Measurements from ENCODE around the gene FOXD4. TPM values are rescaled to one million over a fixed set of nuclear protein-coding genes. Genes with fewer than 3 reads are reported as not detected.
A peak's percentile ranks its signal among the peaks of the same experiment; 100 is the strongest.
"Not testable (repeated sequence)": the region's sequence is repeated elsewhere in the genome, so short reads cannot be mapped to it uniquely, and the experiment has no call there.

FOXD4 gene
- total RNA-seq, 1 donor: 0.36 TPM

DNA sequence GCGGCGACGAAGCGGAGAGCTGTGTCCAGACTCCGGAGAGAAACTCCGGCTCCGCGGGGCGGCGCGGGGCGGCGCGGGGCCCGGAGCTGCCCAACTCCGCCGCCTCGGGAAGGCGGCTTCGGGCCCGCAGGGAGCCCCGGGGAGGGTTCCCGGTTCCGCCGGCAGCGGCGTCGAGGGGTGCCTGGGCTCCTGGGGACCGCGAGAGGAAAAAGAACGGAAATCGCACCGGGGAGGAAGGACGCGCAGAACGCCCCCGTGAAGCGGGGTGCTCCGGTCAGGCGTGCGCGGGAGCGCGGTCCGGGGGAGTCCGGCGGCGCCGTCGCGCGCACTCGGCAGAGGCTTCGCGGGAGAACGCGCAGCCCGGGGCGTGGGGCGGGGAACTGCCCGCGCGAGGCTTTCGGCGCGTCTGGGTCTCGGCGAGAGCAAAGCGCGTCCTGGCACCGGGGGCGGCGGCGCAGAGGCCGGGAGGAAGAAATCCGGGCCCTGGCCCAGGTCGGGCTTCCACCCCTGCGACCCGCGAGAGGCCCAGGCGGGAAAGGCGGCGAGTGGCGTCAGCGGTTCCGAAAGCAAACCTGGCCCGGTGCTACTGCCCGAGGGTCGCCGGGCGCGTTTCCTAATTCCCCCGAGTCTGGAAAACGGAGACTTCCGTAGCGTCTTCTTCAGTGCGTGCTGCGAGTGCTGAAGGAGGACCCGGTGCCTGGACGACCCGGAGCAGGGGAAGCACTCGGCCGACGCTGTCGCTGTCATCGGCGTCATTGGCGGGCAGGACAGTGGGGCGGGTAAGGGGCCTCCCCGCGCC is 4.5 kb downstream of the FOXD4 start:
- H3K79me2 ChIP-seq (ENCODE audit: insufficient read depth, low read length); H2AFZ ChIP-seq (ENCODE audit: low read length); H3K36me3 ChIP-seq (ENCODE audit: insufficient read depth, low read length); H4K20me1 ChIP-seq (ENCODE audit: insufficient read depth, low read length); H3K27ac ChIP-seq (ENCODE audit: low read depth, low read length); H3K4me1 ChIP-seq (ENCODE audit: insufficient read depth, low read length); H3K9me3 ChIP-seq (ENCODE audit: low read depth, low read length): not testable (repeated sequence)
- peaks cover 51% of the 10 kb centered on the region for H3K27me3 ChIP-seq (ENCODE audit: insufficient read depth, low read length)
- peak overlapping the region; percentile 70 for H3K4me2 ChIP-seq (ENCODE audit: insufficient read depth, low read length)
- DNase-seq (ENCODE audit: insufficient read length, low spot score, missing footprints): peak; percentile 51
- peak overlapping the region; percentile 46 for H3K4me3 ChIP-seq (ENCODE audit: insufficient read depth, low read length)

- DNase-seq (ENCODE audit: insufficient read length, low spot score, missing footprints); H3K27ac ChIP-seq (ENCODE audit: low read depth, low read length); H3K4me2 ChIP-seq (ENCODE audit: insufficient read depth, low read length); H4K20me1 ChIP-seq (ENCODE audit: insufficient read depth, low read length); H2AFZ ChIP-seq (ENCODE audit: low read length); H3K9me3 ChIP-seq (ENCODE audit: low read depth, low read length); H3K4me1 ChIP-seq (ENCODE audit: insufficient read depth, low read length); H3K79me2 ChIP-seq (ENCODE audit: insufficient read depth, low read length); H3K36me3 ChIP-seq (ENCODE audit: insufficient read depth, low read length); H3K4me3 ChIP-seq (ENCODE audit: insufficient read depth, low read length): not testable (repeated sequence)
- H3K27me3 ChIP-seq (ENCODE audit: insufficient read depth, low read length): peaks cover 46% of the 10 kb centered on the region
Measured at GRCh38 chr9:112589-113467, 5.4 kb downstream of the FOXD4 start.

- not testable (repeated sequence) for H3K4me2 ChIP-seq (ENCODE audit: insufficient read depth, low read length); H3K9me3 ChIP-seq (ENCODE audit: low read depth, low read length); H3K4me1 ChIP-seq (ENCODE audit: insufficient read depth, low read length); H3K4me3 ChIP-seq (ENCODE audit: insufficient read depth, low read length); H3K27ac ChIP-seq (ENCODE audit: low read depth, low read length); H2AFZ ChIP-seq (ENCODE audit: low read length); H3K36me3 ChIP-seq (ENCODE audit: insufficient read depth, low read length); H4K20me1 ChIP-seq (ENCODE audit: insufficient read depth, low read length); H3K79me2 ChIP-seq (ENCODE audit: insufficient read depth, low read length); DNase-seq (ENCODE audit: insufficient read length, low spot score, missing footprints)
- peaks cover 34% of the 10 kb centered on the region for H3K27me3 ChIP-seq (ENCODE audit: insufficient read depth, low read length)
Measured at GRCh38 chr9:110672-111071, 7.5 kb downstream of the FOXD4 start.

DNA sequence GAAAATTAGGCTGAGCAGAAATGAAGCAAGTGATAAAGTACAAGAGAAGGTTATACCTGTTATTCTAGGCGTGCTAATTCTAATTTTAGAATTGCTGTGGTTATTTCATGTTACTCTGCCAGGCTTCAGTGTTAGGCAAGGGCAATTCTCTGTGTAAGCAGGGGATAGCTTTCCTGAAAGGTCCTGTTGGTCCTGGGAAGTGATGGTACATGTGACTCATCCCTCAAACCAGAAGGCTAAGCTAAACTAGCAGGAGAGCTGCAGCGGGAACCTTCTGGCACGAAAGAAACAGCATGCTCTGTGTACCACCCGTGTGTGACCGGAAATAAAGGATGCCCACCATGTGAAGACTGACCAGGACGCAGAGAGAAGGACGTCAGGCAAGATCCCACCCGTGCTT is 8.7 kb downstream of the FOXD4 start:
- H3K4me1 ChIP-seq (ENCODE audit: insufficient read depth, low read length); DNase-seq (ENCODE audit: insufficient read length, low spot score, missing footprints); H3K4me2 ChIP-seq (ENCODE audit: insufficient read depth, low read length); H2AFZ ChIP-seq (ENCODE audit: low read length); H3K36me3 ChIP-seq (ENCODE audit: insufficient read depth, low read length); H3K4me3 ChIP-seq (ENCODE audit: insufficient read depth, low read length); H3K79me2 ChIP-seq (ENCODE audit: insufficient read depth, low read length); H3K27ac ChIP-seq (ENCODE audit: low read depth, low read length); H4K20me1 ChIP-seq (ENCODE audit: insufficient read depth, low read length); H3K9me3 ChIP-seq (ENCODE audit: low read depth, low read length): not testable (repeated sequence)
- peaks cover 27% of the 10 kb centered on the region for H3K27me3 ChIP-seq (ENCODE audit: insufficient read depth, low read length)

- not testable (repeated sequence) for H3K4me1 ChIP-seq (ENCODE audit: insufficient read depth, low read length); H3K79me2 ChIP-seq (ENCODE audit: insufficient read depth, low read length); H4K20me1 ChIP-seq (ENCODE audit: insufficient read depth, low read length); H2AFZ ChIP-seq (ENCODE audit: low read length); H3K36me3 ChIP-seq (ENCODE audit: insufficient read depth, low read length); DNase-seq (ENCODE audit: insufficient read length, low spot score, missing footprints); H3K4me3 ChIP-seq (ENCODE audit: insufficient read depth, low read length); H3K27ac ChIP-seq (ENCODE audit: low read depth, low read length); H3K9me3 ChIP-seq (ENCODE audit: low read depth, low read length); H3K4me2 ChIP-seq (ENCODE audit: insufficient read depth, low read length)
- peaks cover 21% of the 10 kb centered on the region for H3K27me3 ChIP-seq (ENCODE audit: insufficient read depth, low read length)
Measured at GRCh38 chr9:108742-109495, 9.3 kb downstream of the FOXD4 start.

DNA sequence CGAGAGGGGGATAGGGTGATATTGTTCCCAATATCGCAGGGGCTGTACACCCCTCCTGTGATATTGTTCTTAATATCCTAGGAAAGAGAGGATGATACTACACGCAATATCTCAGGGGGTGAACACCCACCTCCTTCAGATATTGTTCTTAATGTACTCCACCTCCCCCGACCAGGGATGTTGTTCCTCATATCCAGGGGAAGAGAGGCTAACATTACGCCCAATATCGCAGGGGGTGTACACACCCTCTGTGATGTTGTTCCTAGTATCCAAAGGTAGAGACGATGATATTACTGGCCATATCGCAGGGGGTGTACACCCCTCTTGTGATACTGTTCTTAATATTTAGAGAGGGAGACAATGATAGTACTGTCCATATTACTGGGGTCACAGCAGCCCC is 12.2 kb downstream of the FOXD4 start:
- DNase-seq (ENCODE audit: insufficient read length, low spot score, missing footprints); H3K9me3 ChIP-seq (ENCODE audit: low read depth, low read length); H3K4me1 ChIP-seq (ENCODE audit: insufficient read depth, low read length); H3K4me3 ChIP-seq (ENCODE audit: insufficient read depth, low read length); H3K79me2 ChIP-seq (ENCODE audit: insufficient read depth, low read length); H3K36me3 ChIP-seq (ENCODE audit: insufficient read depth, low read length); H3K4me2 ChIP-seq (ENCODE audit: insufficient read depth, low read length); H2AFZ ChIP-seq (ENCODE audit: low read length); H3K27me3 ChIP-seq (ENCODE audit: insufficient read depth, low read length); H3K27ac ChIP-seq (ENCODE audit: low read depth, low read length); H4K20me1 ChIP-seq (ENCODE audit: insufficient read depth, low read length): not testable (repeated sequence)

DNA sequence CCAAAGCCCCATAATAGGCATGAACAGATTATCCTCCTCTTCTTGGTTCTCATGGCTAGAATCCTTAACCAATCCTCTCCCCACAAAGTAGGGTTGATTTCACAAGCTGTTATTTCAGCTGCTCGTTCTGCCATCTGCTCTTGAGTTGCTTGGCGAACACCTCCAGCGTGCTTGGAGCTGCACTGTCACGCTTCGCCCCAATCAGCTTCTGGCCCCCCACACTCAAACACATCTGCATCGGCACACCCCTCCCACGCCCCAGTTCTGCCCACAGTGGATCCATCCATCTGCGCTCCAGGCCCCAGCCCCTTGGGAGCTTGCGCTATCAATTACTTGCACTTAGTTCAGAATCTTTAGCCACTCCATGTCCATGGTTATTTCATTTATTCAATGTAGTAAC is 17.8 kb downstream of the FOXD4 start:
- H2AFZ ChIP-seq (ENCODE audit: low read length); DNase-seq (ENCODE audit: insufficient read length, low spot score, missing footprints); H3K4me1 ChIP-seq (ENCODE audit: insufficient read depth, low read length); H3K27me3 ChIP-seq (ENCODE audit: insufficient read depth, low read length); H4K20me1 ChIP-seq (ENCODE audit: insufficient read depth, low read length); H3K4me3 ChIP-seq (ENCODE audit: insufficient read depth, low read length); H3K9me3 ChIP-seq (ENCODE audit: low read depth, low read length); H3K79me2 ChIP-seq (ENCODE audit: insufficient read depth, low read length); H3K27ac ChIP-seq (ENCODE audit: low read depth, low read length); H3K4me2 ChIP-seq (ENCODE audit: insufficient read depth, low read length); H3K36me3 ChIP-seq (ENCODE audit: insufficient read depth, low read length): not testable (repeated sequence)

GRCh38 chr9:99867-100266 is 18.4 kb downstream of the FOXD4 start:
- not testable (repeated sequence) for H4K20me1 ChIP-seq (ENCODE audit: insufficient read depth, low read length); H3K27ac ChIP-seq (ENCODE audit: low read depth, low read length); H3K4me3 ChIP-seq (ENCODE audit: insufficient read depth, low read length); H3K9me3 ChIP-seq (ENCODE audit: low read depth, low read length); H2AFZ ChIP-seq (ENCODE audit: low read length); H3K4me2 ChIP-seq (ENCODE audit: insufficient read depth, low read length); DNase-seq (ENCODE audit: insufficient read length, low spot score, missing footprints); H3K4me1 ChIP-seq (ENCODE audit: insufficient read depth, low read length); H3K79me2 ChIP-seq (ENCODE audit: insufficient read depth, low read length); H3K27me3 ChIP-seq (ENCODE audit: insufficient read depth, low read length); H3K36me3 ChIP-seq (ENCODE audit: insufficient read depth, low read length)

Measured in osteoblast (primary cell).